ENCODE data around the gene RHBDL2. TPM values are rescaled to one million over a fixed set of nuclear protein-coding genes. Genes with fewer than 3 reads are reported as not detected.

The RHBDL2 gene
- total and polyA plus RNA-seq, 9 of the 15 experiments (the other 6 are each of a cell fraction or from before 2014, with no cell fraction given) = not detected

GRCh38 chr1:38990738-38991637 is 49.4 kb upstream of the RHBDL2 start, which contains the start of gene AKIRIN1 (continued):
- TF ChIP-seq ZSCAN32 (CRISPR knock-in tag; IDR thresholded peaks at IDR 0.05) (no peak), KLF10 (CRISPR knock-in tag; IDR thresholded peaks at IDR 0.05) (no peak), GTF2B (IDR thresholded peaks at IDR 0.05; ENCODE audit: extremely low read depth, insufficient read length) (no peak), ZBTB2 (IDR thresholded peaks at IDR 0.05) (0 out of 2 replicates have a peak, but pooled peaks have one; percentile 64), FOXP4 (CRISPR knock-in tag; IDR thresholded peaks at IDR 0.05; ENCODE audit: borderline replicate concordance) (no peak), SMARCC2 (IDR thresholded peaks at IDR 0.05; ENCODE audit: low read depth) (no peak; the same call in 1 of the 2 replicates), POLR2G (IDR thresholded peaks at IDR 0.05; ENCODE audit: low read depth, low read length) (peak; percentile 98), MYC (IDR thresholded peaks at IDR 0.05; ENCODE audit: low read depth, low read length) (peak; percentile 66; the same call in 1 of the 2 replicates), MYC (CRISPR knock-in tag; IDR thresholded peaks at IDR 0.05; ENCODE audit: borderline replicate concordance, low read depth) (no peak), FOXM1 (IDR thresholded peaks at IDR 0.05; ENCODE audit: low read depth) (0 out of 2 replicates have a peak, but pooled peaks have one; percentile 26), FOXM1 (CRISPR knock-in tag; IDR thresholded peaks at IDR 0.05; ENCODE audit: low read depth) (0 out of 2 replicates have a peak, but pooled peaks have one; percentile 19), KAT2B (IDR thresholded peaks at IDR 0.05; ENCODE audit: low read depth, low read length) (no peak), RBM34 (IDR thresholded peaks at IDR 0.05; ENCODE audit: borderline replicate concordance, insufficient read depth, low read length) (no peak), HOMEZ (CRISPR knock-in tag; IDR thresholded peaks at IDR 0.05) (no peak), SMARCB1 (IDR thresholded peaks at IDR 0.05; ENCODE audit: insufficient read length, low read depth) (no peak), ZNF778 (CRISPR knock-in tag; IDR thresholded peaks at IDR 0.05) (no peak), ZNF140 (CRISPR knock-in tag; IDR thresholded peaks at IDR 0.05) (no peak), E2F6 (IDR thresholded peaks at IDR 0.05; ENCODE audit: borderline replicate concordance in 1 of 2, extremely low read depth in 1 of 2, insufficient read depth in 1 of 2, insufficient read length in 1 of 2, low read depth in 1 of 2, low read length in 1 of 2, poor library complexity in 1 of 2, severe bottlenecking in 1 of 2) (no peak), NFYB (IDR thresholded peaks at IDR 0.05; ENCODE audit: extremely low read depth, insufficient read length) (no peak)

Data from K562 (cell line).